ENCODE data around the gene ATP10B.

Gene ATP10B

GRCh38 chr5:160692271-160692670, 159.7 kb downstream of the ATP10B start:
- DNase-seq (ENCODE audit: low spot score): no peak

GRCh38 chr5:160685695-160686094, 166.3 kb downstream of the ATP10B start:
- no peak for DNase-seq (ENCODE audit: low spot score)

- DNase-seq (ENCODE audit: low spot score): no peak
Measured at GRCh38 chr5:160685219-160685618, 166.8 kb downstream of the ATP10B start.

- DNase-seq (ENCODE audit: low spot score): no peak
Measured at GRCh38 chr5:160679567-160680309, 172.3 kb downstream of the ATP10B start.

- no peak for DNase-seq (ENCODE audit: low spot score)
Measured at GRCh38 chr5:160675988-160676387, 176.0 kb downstream of the ATP10B start.

- no peak for DNase-seq (ENCODE audit: low spot score)
Measured at GRCh38 chr5:160674901-160675300, 177.1 kb downstream of the ATP10B start.

GRCh38 chr5:160672521-160672920, 179.5 kb downstream of the ATP10B start:
- no peak for DNase-seq (ENCODE audit: low spot score)

- DNase-seq (ENCODE audit: low spot score): no peak
Measured at GRCh38 chr5:160668356-160668755, 183.7 kb downstream of the ATP10B start.

- no peak for DNase-seq (ENCODE audit: low spot score)
Measured at GRCh38 chr5:160667160-160667559, 184.9 kb downstream of the ATP10B start.

GRCh38 chr5:160665460-160665859, 186.6 kb downstream of the ATP10B start:
- no peak for DNase-seq (ENCODE audit: low spot score)

GRCh38 chr5:160660132-160660531, 191.9 kb downstream of the ATP10B start:
- no peak for DNase-seq (ENCODE audit: low spot score)

GRCh38 chr5:160657622-160658458, 194.2 kb downstream of the ATP10B start:
- DNase-seq (ENCODE audit: low spot score): no peak

- DNase-seq (ENCODE audit: low spot score): no peak
Measured at GRCh38 chr5:160657068-160657507, 194.9 kb downstream of the ATP10B start.

- DNase-seq (ENCODE audit: low spot score): no peak
Measured at GRCh38 chr5:160655717-160656116, 196.3 kb downstream of the ATP10B start.

- DNase-seq (ENCODE audit: low spot score): no peak
Measured at GRCh38 chr5:160651692-160652645, 200.0 kb downstream of the ATP10B start.

GRCh38 chr5:160649304-160649703, 202.7 kb downstream of the ATP10B start:
- no peak for DNase-seq (ENCODE audit: low spot score)

- no peak for DNase-seq (ENCODE audit: low spot score)
Measured at GRCh38 chr5:160646033-160646432, 206.0 kb downstream of the ATP10B start.

- no peak for DNase-seq (ENCODE audit: low spot score)
Measured at GRCh38 chr5:160643616-160644240, 208.3 kb downstream of the ATP10B start.

GRCh38 chr5:160641405-160641804, 210.6 kb downstream of the ATP10B start:
- DNase-seq (ENCODE audit: low spot score): no peak

GRCh38 chr5:160640406-160640805, 211.6 kb downstream of the ATP10B start:
- DNase-seq (ENCODE audit: low spot score): no peak

GRCh38 chr5:160638161-160638742, 213.8 kb downstream of the ATP10B start:
- DNase-seq (ENCODE audit: low spot score): no peak

Measured in hematopoietic multipotent progenitor cell treated with erythropoietin and hydrocortisone succinate and interleukin-3 and kit ligand, for 17 days (in vitro differentiated cells).